ENCODE data around the gene ST3GAL5.

Gene ST3GAL5

GRCh38 chr2:85854897-85855296 is 33.9 kb downstream of the ST3GAL5 start:
- Histone ChIP-seq H3K36me3 (ENCODE audit: insufficient read depth, low read length) (peaks cover 9% of the 10 kb centered on the region), H3K9me3 (ENCODE audit: low read depth, low read length) (no peaks in the 10 kb centered on the region), H3K27ac (no peak overlapping the region), H3K9ac (ENCODE audit: insufficient read length) (no peak overlapping the region), H3K4me3 (no peak overlapping the region)
- no peak for DNase-seq (ENCODE audit: low read depth, low spot score)
- no peak for TF ChIP-seq POLR2AphosphoS5 (IDR thresholded peaks at IDR 0.05; ENCODE audit: borderline replicate concordance, low read depth, low read length)
- no peak for TF ChIP-seq EZH2 (IDR thresholded peaks at IDR 0.05)

GRCh38 chr2:85854166-85854509 is 34.7 kb downstream of the ST3GAL5 start:
- Histone ChIP-seq H3K36me3 (ENCODE audit: insufficient read depth, low read length) (peaks cover 9% of the 10 kb centered on the region), H3K27ac (no peak overlapping the region), H3K9me3 (ENCODE audit: low read depth, low read length) (no peaks in the 10 kb centered on the region), H3K9ac (ENCODE audit: insufficient read length) (no peak overlapping the region), H3K4me3 (no peak overlapping the region)
- DNase-seq (ENCODE audit: low read depth, low spot score): no peak
- TF ChIP-seq POLR2AphosphoS5 (IDR thresholded peaks at IDR 0.05; ENCODE audit: borderline replicate concordance, low read depth, low read length) (no peak), EZH2 (IDR thresholded peaks at IDR 0.05) (no peak), FOXP2 (optimal IDR thresholded peaks at IDR 0.05; ENCODE audit: control extremely low read depth, extremely low read length, insufficient read depth) (no peak)

- TF ChIP-seq EZH2 (IDR thresholded peaks at IDR 0.05) (no peak), FOXP2 (optimal IDR thresholded peaks at IDR 0.05; ENCODE audit: control extremely low read depth, extremely low read length, insufficient read depth) (no peak), POLR2AphosphoS5 (IDR thresholded peaks at IDR 0.05; ENCODE audit: borderline replicate concordance, low read depth, low read length) (no peak)
- Histone ChIP-seq H3K9me3 (ENCODE audit: low read depth, low read length) (no peaks in the 10 kb centered on the region), H3K36me3 (ENCODE audit: insufficient read depth, low read length) (peaks cover 9% of the 10 kb centered on the region), H3K27ac (no peak overlapping the region), H3K4me3 (no peak overlapping the region), H3K9ac (ENCODE audit: insufficient read length) (no peak overlapping the region)
- DNase-seq (ENCODE audit: low read depth, low spot score): no peak
These were observed 35.2 kb downstream of the ST3GAL5 start for GRCh38 chr2:85853499-85854165.

- no peak overlapping the region for H3K27ac ChIP-seq
These were observed 35.8 kb downstream of the ST3GAL5 start for GRCh38 chr2:85852937-85853498.

GRCh38 chr2:85852152-85852840 is 36.5 kb downstream of the ST3GAL5 start:
- DNase-seq (ENCODE audit: low read depth, low spot score): no peak
- H3K36me3 ChIP-seq (ENCODE audit: insufficient read depth, low read length): peaks cover 9% of the 10 kb centered on the region
- peak overlapping the region; percentile 27; the same call in 1 of the 2 replicates for H3K4me3 ChIP-seq
- H3K9ac ChIP-seq (ENCODE audit: insufficient read length): no peak overlapping the region
- H3K27ac ChIP-seq: peak overlapping the region; percentile 43
- no peaks in the 10 kb centered on the region for H3K9me3 ChIP-seq (ENCODE audit: low read depth, low read length)
- TF ChIP-seq EZH2 (IDR thresholded peaks at IDR 0.05): no peak
- TF ChIP-seq FOXP2 (optimal IDR thresholded peaks at IDR 0.05; ENCODE audit: control extremely low read depth, extremely low read length, insufficient read depth): no peak
- no peak for TF ChIP-seq POLR2AphosphoS5 (IDR thresholded peaks at IDR 0.05; ENCODE audit: borderline replicate concordance, low read depth, low read length)

More at GRCh38 chr2:85852937-85853498, 35.8 kb downstream of the ST3GAL5 start:
- Histone ChIP-seq H3K36me3 (ENCODE audit: insufficient read depth, low read length) (peaks cover 9% of the 10 kb centered on the region), H3K9ac (ENCODE audit: insufficient read length) (no peak overlapping the region), H3K4me3 (no peak overlapping the region), H3K9me3 (ENCODE audit: low read depth, low read length) (no peaks in the 10 kb centered on the region)
- no peak for DNase-seq (ENCODE audit: low read depth, low spot score)
- TF ChIP-seq FOXP2 (optimal IDR thresholded peaks at IDR 0.05; ENCODE audit: control extremely low read depth, extremely low read length, insufficient read depth): no peak
- no peak for TF ChIP-seq EZH2 (IDR thresholded peaks at IDR 0.05)
- TF ChIP-seq POLR2AphosphoS5 (IDR thresholded peaks at IDR 0.05; ENCODE audit: borderline replicate concordance, low read depth, low read length): no peak

- Histone ChIP-seq H3K9me3 (ENCODE audit: low read depth, low read length) (no peaks in the 10 kb centered on the region), H3K4me3 (peak overlapping the region; percentile 27; the same call in 1 of the 2 replicates), H3K36me3 (ENCODE audit: insufficient read depth, low read length) (peaks cover 9% of the 10 kb centered on the region), H3K27ac (peak overlapping the region; percentile 43), H3K9ac (ENCODE audit: insufficient read length) (no peak overlapping the region)
- no peak for TF ChIP-seq FOXP2 (optimal IDR thresholded peaks at IDR 0.05; ENCODE audit: control extremely low read depth, extremely low read length, insufficient read depth)
- TF ChIP-seq POLR2AphosphoS5 (IDR thresholded peaks at IDR 0.05; ENCODE audit: borderline replicate concordance, low read depth, low read length): no peak
- TF ChIP-seq EZH2 (IDR thresholded peaks at IDR 0.05): no peak
- DNase-seq (ENCODE audit: low read depth, low spot score): no peak
These were observed 37.3 kb downstream of the ST3GAL5 start for GRCh38 chr2:85851253-85852151.

GRCh38 chr2:85850451-85850850 is 38.3 kb downstream of the ST3GAL5 start:
- TF ChIP-seq FOXP2 (optimal IDR thresholded peaks at IDR 0.05; ENCODE audit: control extremely low read depth, extremely low read length, insufficient read depth) (no peak), POLR2AphosphoS5 (IDR thresholded peaks at IDR 0.05; ENCODE audit: borderline replicate concordance, low read depth, low read length) (no peak), EZH2 (IDR thresholded peaks at IDR 0.05) (no peak)
- no peaks in the 10 kb centered on the region for H3K9me3 ChIP-seq (ENCODE audit: low read depth, low read length)
- H3K27ac ChIP-seq: no peak overlapping the region
- no peaks in the 10 kb centered on the region for H3K36me3 ChIP-seq (ENCODE audit: insufficient read depth, low read length)
- H3K9ac ChIP-seq (ENCODE audit: insufficient read length): no peak overlapping the region
- no peak overlapping the region for H3K4me3 ChIP-seq
- DNase-seq (ENCODE audit: low read depth, low spot score): no peak

Data from SK-N-MC (cell line).